ENCODE measurements around the gene SGMS1. TPM values are rescaled to one million over a fixed set of nuclear protein-coding genes. Genes with fewer than 3 reads are reported as not detected.

Gene SGMS1
- total RNA-seq, 6 experiments from 2014 or later = 13.6 to 49.8 (median 20.0) TPM

DNA sequence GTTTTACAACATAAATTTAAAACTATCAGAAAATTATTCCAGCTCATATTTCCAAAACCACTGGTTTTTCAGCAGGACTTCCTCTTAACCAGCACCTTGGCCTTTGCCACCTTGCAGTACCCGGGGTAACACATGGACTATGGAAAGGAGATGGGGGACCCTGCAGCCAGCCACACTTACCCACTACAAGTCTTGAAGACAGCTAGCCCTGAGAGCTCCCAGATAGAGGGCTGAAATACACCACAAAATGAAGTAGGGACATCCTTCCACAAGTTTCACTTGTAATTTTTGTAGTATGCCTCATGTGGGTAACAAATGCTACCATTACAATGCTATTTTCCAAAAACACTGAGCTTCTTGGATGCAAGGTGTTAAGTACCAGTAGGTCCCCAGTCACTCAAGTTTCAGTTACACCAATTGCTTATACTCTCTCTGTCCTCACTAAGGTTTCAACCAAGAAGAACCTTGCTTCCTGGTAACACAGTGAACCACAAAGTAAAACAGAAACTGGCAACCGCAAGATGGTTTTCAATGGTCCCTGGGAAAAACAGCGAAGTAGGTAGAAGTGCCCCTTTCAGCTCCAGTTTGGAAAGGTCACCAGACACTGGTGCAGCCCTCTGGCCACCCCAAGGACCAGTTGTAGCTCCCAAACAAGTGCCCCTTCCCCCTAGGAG is 110.9 kb downstream of the SGMS1 start:
- Histone ChIP-seq H3K9me3 (no peaks in the 10 kb centered on the region), H3K27ac (peak overlapping the region in 1 of 3 donors; percentile 61), H3K4me3 (no peak overlapping the region), H3K36me3 (no peaks in the 10 kb centered on the region), H3K27me3 (no peaks in the 10 kb centered on the region), H3K4me1 (peaks cover 0 to 47% (median 6%) of the 10 kb centered on the region in 4 donors)
- peak in 1 of 4 donors; percentile 14 for ATAC-seq
- intact Hi-C loops (cut with DNase I) = no loop called here
- TF ChIP-seq, protein P1, sequence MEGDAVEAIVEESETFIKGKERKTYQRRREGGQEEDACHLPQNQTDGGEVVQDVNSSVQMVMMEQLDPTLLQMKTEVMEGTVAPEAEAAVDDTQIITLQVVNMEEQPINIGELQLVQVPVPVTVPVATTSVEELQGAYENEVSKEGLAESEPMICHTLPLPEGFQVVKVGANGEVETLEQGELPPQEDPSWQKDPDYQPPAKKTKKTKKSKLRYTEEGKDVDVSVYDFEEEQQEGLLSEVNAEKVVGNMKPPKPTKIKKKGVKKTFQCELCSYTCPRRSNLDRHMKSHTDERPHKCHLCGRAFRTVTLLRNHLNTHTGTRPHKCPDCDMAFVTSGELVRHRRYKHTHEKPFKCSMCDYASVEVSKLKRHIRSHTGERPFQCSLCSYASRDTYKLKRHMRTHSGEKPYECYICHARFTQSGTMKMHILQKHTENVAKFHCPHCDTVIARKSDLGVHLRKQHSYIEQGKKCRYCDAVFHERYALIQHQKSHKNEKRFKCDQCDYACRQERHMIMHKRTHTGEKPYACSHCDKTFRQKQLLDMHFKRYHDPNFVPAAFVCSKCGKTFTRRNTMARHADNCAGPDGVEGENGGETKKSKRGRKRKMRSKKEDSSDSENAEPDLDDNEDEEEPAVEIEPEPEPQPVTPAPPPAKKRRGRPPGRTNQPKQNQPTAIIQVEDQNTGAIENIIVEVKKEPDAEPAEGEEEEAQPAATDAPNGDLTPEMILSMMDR (IDR thresholded peaks at IDR 0.05) = no peak
- no CpG with 5 or more reads among the region's 3 CpGs for WGBS (ENCODE audit: insufficient coverage, low coverage, low lambda C conversion rate, missing lambda C conversion rate)
- no peak for DNase-seq

GRCh38 chr10:50512214-50512595 is 111.6 kb downstream of the SGMS1 start:
- DNase-seq = no peak
- Histone ChIP-seq H3K4me1 (peaks cover 0 to 47% (median 6%) of the 10 kb centered on the region in 4 donors), H3K4me3 (no peak overlapping the region), H3K36me3 (no peaks in the 10 kb centered on the region), H3K27ac (peak overlapping the region in 1 of 3 donors; percentile 61), H3K27me3 (no peaks in the 10 kb centered on the region), H3K9me3 (no peaks in the 10 kb centered on the region)
- no peak for ATAC-seq
- TF ChIP-seq, protein P1 (IDR thresholded peaks at IDR 0.05) = no peak
- no peak for TF ChIP-seq POLR2A (IDR thresholded peaks at IDR 0.05)
- intact Hi-C loops (cut with DNase I) = no loop called here
- WGBS (ENCODE audit: insufficient coverage, low coverage, low lambda C conversion rate, missing lambda C conversion rate) = 45% methylated on average over 1 of the region's 1 CpG

DNA sequence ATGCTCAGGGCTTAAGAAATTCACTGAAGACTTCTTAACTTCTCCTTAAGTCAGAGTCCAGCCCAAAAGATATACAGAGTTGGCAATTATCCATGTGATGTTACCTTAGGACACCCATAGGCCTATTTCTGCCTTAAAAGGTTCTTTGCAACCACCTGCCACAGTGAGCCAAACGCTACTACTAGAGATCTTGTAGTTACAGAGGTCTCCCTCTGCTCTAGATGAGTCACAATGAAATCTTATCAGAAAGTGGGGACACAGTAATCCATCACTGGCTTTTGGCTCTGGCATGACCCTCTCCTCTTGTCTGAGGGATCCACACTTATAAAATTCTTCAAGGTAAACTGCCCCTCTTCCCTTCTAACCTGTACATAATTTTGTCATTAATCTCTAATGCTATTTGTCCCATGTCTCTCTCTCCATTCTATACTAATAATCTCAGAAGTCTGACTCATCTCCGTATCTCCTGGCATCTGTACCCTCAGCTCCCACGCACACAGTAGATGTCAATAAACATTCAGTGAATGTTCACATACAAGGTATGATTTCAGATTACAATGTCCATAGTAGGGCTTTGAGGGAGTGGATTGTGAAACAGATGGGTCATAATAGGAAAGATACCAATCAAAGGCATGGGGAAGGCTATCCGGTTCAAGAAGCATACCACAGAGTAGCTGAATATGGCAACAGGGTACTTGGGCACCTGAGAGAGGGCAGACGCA is 112.1 kb downstream of the SGMS1 start:
- H3K4me3 ChIP-seq = no peak overlapping the region
- H3K27me3 ChIP-seq = no peaks in the 10 kb centered on the region
- peak overlapping the region in 1 of 3 donors; percentile 76 for H3K27ac ChIP-seq
- no peak for TF ChIP-seq POLR2A (IDR thresholded peaks at IDR 0.05)
- TF ChIP-seq, protein P1 (IDR thresholded peaks at IDR 0.05) = no peak
- intact Hi-C loops (cut with DNase I) = no loop called here
- peaks cover 0 to 47% (median 6%) of the 10 kb centered on the region in 4 donors for H3K4me1 ChIP-seq
- no peak for DNase-seq
- no peaks in the 10 kb centered on the region for H3K36me3 ChIP-seq
- peak in 2 of 4 donors; percentile 57 to 70 for ATAC-seq
- H3K9me3 ChIP-seq = no peaks in the 10 kb centered on the region
- WGBS (ENCODE audit: insufficient coverage, low coverage, low lambda C conversion rate, missing lambda C conversion rate) = 38% methylated on average over 3 of the region's 5 CpGs

DNA sequence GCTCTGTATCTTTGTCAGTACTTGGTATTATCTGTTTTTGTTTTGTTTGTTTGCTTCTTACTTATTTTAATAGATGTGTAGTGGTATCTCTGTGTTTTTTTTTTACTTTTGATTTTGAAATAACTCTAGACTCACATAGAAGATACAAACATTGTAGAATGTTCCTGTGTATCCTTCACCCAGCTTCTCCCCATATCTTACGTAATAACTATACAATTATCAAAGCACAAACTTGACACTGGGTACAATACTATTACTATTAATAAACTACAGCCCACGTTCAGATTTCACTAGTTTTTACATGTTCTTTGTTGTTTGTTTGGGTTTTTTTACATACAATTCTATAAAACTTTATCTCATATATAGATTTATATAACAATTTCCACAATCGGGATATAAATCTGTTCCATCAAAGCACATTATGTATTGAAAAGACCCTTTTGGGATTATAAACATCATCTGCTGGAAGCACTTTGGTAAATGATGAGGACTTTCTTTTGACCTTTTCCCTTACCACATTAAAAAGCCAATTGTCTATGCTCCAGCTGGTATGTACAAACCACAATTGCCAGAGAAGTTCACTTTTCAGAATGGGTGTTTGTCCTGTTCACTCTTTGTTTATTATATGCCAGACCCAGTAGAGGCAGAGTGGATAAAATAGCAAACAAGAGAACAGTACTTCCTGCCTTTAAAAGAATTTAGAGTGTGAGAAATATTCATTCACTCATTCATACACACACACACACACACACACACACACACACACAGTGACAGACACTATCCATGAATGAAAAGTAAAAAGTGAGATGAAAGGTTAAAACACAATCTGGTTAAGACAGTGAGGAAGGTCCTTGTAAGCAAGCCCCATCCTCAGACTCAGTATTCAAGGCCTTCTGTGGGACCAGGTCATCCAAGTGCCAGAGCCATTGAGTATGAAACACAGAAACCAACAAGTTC is 113.0 kb downstream of the SGMS1 start:
- Histone ChIP-seq H3K4me1 (peaks cover 0 to 42% (median 6%) of the 10 kb centered on the region in 4 donors), H3K27ac (peak overlapping the region in 1 of 3 donors; percentile 76)

More for the DNA sequence above, 113.0 kb downstream of the SGMS1 start:
- Histone ChIP-seq H3K9me3 (no peaks in the 10 kb centered on the region), H3K27me3 (no peaks in the 10 kb centered on the region), H3K36me3 (no peaks in the 10 kb centered on the region), H3K4me3 (no peak overlapping the region)
- 67% methylated on average over 3 of the region's 3 CpGs for WGBS (ENCODE audit: insufficient coverage, low coverage, low lambda C conversion rate, missing lambda C conversion rate)
- TF ChIP-seq, protein P1 (IDR thresholded peaks at IDR 0.05) = no peak
- TF ChIP-seq POLR2A (IDR thresholded peaks at IDR 0.05) = no peak
- DNase-seq (no peak), ATAC-seq (no peak)
- intact Hi-C loops (cut with DNase I) = no loop called here
